HL-60 (cell line): ENCODE data around the gene SLC26A2.
"Not testable (repeated sequence)": the region's sequence is repeated elsewhere in the genome, so short reads cannot be mapped to it uniquely, and the experiment has no call there.

ENCODE experiments used
- DNase-seq, 2 experiments: peaks; one replicate each; pipeline ENCODE4 v3.0.0-alpha.2; 2010 to 2020; ENCODE audit warnings: low read depth in 1 of 2, low spot score in 1 of 2
- H3K27ac ChIP-seq: fragments of 250-450 bp; sonication (Bioruptor Pico); replicated peaks from 2 replicates; pipeline ENCODE4 v1.5.1; 2020; ENCODE audit warnings: mild to moderate bottlenecking, moderate library complexity
- H3K27me3 ChIP-seq: fragments of 250-450 bp; sonication (Bioruptor Pico); 2 replicates; pipeline ENCODE4 v1.5.1; 2021; ENCODE audit warnings: mild to moderate bottlenecking, moderate library complexity; ENCODE audit not compliant: insufficient read depth, poor library complexity, severe bottlenecking
- H3K4me3 ChIP-seq: replicated peaks from 2 replicates; pipeline ENCODE4 v1.5.1; 2011; ENCODE audit warnings: mild to moderate bottlenecking, control low read depth, low read length; ENCODE audit not compliant: insufficient read depth
- GABPA ChIP-seq: IDR thresholded peaks from 2 replicates; pipeline ENCODE4 v1.6.1; 2012; ENCODE audit warnings: low read depth
- POLR2AphosphoS5 ChIP-seq: IDR thresholded peaks from 2 replicates; pipeline ENCODE4 v1.6.1; 2012; ENCODE audit warnings: low read depth
- SPI1 ChIP-seq: IDR thresholded peaks from 2 replicates; pipeline ENCODE4 v1.6.1; 2012; ENCODE audit warnings: low read depth, mild to moderate bottlenecking, borderline replicate concordance
- TF ChIP-seq, protein P1 (sequence below): IDR thresholded peaks from one replicate; pipeline ENCODE4 v1.5.1; 2011; ENCODE audit warnings: low read length, control low read depth, inconsistent platforms; ENCODE audit not compliant: insufficient read depth
- TF ChIP-seq, protein P2 (sequence below): IDR thresholded peaks from 2 replicates; pipeline ENCODE4 v1.6.1; 2012; ENCODE audit warnings: low read depth; ENCODE audit not compliant: insufficient replicate concordance

SLC26A2 gene

DNA sequence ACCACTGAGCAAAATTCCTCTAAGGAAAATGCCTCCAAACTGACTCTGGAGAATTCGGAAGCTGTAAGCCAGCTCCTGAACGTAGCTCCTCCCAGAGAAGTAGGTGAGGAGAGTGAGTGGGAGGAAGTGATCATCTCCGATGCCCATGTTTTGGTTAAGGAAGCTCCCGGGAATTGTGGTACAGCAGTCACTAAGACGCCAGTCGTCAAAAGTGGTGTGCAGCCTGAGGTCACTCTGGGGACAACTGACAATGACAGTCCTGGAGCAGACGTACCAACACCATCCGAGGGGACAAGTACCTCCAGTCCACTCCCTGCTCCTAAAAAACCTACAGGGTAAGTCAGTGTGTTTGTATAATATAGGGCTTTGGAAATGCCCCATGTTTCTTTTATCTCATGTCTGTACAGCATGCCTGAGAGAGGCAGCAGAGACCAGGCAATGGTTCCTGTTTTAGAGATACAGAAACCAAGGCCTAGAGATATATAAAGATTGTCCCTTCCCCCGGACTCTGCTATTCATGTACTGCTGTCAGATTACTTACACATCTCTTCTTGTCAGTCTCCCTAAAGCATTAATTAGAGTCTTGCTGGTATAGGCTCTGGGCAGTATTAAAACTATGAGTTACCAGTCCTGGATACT lies 63.9 kb downstream of the SLC26A2 start:
- no peak overlapping the region for H3K27ac ChIP-seq
- no peak for DNase-seq
- no peaks in the 10 kb centered on the region for H3K27me3 ChIP-seq
- no peak overlapping the region for H3K4me3 ChIP-seq
- TF ChIP-seq GABPA (no peak), SPI1 (no peak)
- TF ChIP-seq, protein P1, sequence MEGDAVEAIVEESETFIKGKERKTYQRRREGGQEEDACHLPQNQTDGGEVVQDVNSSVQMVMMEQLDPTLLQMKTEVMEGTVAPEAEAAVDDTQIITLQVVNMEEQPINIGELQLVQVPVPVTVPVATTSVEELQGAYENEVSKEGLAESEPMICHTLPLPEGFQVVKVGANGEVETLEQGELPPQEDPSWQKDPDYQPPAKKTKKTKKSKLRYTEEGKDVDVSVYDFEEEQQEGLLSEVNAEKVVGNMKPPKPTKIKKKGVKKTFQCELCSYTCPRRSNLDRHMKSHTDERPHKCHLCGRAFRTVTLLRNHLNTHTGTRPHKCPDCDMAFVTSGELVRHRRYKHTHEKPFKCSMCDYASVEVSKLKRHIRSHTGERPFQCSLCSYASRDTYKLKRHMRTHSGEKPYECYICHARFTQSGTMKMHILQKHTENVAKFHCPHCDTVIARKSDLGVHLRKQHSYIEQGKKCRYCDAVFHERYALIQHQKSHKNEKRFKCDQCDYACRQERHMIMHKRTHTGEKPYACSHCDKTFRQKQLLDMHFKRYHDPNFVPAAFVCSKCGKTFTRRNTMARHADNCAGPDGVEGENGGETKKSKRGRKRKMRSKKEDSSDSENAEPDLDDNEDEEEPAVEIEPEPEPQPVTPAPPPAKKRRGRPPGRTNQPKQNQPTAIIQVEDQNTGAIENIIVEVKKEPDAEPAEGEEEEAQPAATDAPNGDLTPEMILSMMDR: no peak

DNA sequence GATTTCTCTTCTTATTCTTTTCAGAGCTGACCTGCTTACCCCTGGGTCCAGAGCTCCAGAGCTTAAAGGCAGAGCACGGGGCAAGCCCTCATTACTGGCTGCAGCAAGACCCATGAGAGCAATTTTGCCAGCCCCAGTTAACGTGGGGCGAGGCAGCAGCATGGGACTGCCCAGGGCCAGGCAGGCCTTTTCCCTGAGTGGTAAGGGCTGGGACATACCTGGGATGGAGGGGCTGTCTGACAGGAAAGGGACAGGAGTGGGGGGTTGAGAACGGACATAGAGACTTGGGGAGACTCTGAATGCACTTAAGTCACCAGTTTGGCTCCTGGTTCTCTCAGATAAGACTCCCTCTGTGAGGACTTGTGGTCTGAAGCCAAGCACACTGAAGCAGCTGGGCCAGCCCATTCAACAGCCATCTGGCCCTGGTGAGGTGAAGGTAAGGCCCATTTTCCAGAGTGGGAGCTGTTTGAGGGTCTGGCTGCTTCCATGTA lies 66.2 kb downstream of the SLC26A2 start:
- Histone ChIP-seq H3K27ac (no peak overlapping the region), H3K27me3 (no peaks in the 10 kb centered on the region), H3K4me3 (no peak overlapping the region)
- TF ChIP-seq, protein P1: no peak
- no peak for TF ChIP-seq POLR2AphosphoS5
- TF ChIP-seq SPI1: no peak
- no peak for TF ChIP-seq GABPA
- TF ChIP-seq, protein P2, sequence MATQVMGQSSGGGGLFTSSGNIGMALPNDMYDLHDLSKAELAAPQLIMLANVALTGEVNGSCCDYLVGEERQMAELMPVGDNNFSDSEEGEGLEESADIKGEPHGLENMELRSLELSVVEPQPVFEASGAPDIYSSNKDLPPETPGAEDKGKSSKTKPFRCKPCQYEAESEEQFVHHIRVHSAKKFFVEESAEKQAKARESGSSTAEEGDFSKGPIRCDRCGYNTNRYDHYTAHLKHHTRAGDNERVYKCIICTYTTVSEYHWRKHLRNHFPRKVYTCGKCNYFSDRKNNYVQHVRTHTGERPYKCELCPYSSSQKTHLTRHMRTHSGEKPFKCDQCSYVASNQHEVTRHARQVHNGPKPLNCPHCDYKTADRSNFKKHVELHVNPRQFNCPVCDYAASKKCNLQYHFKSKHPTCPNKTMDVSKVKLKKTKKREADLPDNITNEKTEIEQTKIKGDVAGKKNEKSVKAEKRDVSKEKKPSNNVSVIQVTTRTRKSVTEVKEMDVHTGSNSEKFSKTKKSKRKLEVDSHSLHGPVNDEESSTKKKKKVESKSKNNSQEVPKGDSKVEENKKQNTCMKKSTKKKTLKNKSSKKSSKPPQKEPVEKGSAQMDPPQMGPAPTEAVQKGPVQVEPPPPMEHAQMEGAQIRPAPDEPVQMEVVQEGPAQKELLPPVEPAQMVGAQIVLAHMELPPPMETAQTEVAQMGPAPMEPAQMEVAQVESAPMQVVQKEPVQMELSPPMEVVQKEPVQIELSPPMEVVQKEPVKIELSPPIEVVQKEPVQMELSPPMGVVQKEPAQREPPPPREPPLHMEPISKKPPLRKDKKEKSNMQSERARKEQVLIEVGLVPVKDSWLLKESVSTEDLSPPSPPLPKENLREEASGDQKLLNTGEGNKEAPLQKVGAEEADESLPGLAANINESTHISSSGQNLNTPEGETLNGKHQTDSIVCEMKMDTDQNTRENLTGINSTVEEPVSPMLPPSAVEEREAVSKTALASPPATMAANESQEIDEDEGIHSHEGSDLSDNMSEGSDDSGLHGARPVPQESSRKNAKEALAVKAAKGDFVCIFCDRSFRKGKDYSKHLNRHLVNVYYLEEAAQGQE: no peak
- no peak for DNase-seq

DNA sequence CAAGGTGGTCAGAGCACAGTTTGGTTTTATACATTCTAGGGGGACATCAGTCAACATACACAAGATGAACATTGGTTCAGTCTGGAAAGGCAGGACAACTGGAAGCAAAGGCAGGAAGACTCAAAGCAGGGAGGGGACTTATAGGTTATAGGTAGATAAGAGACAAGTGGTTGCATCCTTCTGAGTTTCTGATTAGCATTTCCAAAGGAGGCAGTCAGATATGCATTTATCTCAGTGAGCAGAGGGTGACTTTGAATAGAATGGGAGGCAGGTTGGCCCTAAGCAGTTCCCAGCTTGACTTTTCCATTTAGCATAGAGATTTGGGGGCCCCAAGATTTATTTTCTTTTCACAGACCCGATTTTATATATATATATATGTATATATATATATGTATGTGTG lies 67.5 kb downstream of the SLC26A2 start:
- not testable (repeated sequence) for H3K4me3 ChIP-seq, H3K27me3 ChIP-seq, DNase-seq, H3K27ac ChIP-seq

DNA sequence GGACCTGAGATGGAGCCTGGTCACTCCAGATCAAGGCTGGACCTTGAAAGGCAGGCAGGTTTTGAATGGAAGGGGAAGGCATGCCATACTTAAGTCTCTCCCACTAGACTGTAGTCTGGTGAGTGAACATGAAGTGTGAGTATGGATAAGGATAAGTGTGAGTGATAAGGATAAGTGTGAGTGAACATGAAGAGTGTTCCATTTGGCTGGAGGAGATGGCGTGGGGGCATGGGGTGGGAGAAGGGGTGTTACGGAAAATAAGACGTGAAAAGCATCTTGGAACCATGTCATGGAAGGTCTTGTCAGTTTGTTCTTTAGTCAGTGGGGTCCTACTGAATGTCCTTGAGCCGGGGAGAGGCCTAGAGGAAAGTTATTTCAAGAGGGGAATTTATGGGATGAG lies 72.8 kb downstream of the SLC26A2 start:
- no peak overlapping the region for H3K27ac ChIP-seq
- H3K27me3 ChIP-seq: no peaks in the 10 kb centered on the region
- no peak for DNase-seq
- TF ChIP-seq, protein P1: no peak
- TF ChIP-seq GABPA (no peak), SPI1 (no peak), POLR2AphosphoS5 (no peak)
- TF ChIP-seq, protein P2: no peak
- no peak overlapping the region for H3K4me3 ChIP-seq
